SKM-1 (cell line): ENCODE data around the gene FOXF1.

Source experiments
- DNase-seq: peaks from one replicate; lab custom pipeline; 2025; ENCODE audit not compliant: unreplicated experiment; lab: John Stamatoyannopoulos, UW

The FOXF1 gene

GRCh38 chr16:86503830-86504229 lies 6.5 kb upstream of the FOXF1 start:
- no peak for DNase-seq

GRCh38 chr16:86504315-86505184 lies 5.8 kb upstream of the FOXF1 start:
- DNase-seq: no peak

GRCh38 chr16:86505185-86505898 lies 5.0 kb upstream of the FOXF1 start:
- DNase-seq: no peak

- no peak for DNase-seq
Observed at GRCh38 chr16:86505899-86506864, 4.1 kb upstream of the FOXF1 start.

- no peak for DNase-seq
Observed at GRCh38 chr16:86507173-86508027, 2.9 kb upstream of the FOXF1 start.

GRCh38 chr16:86508028-86508946 lies 2.0 kb upstream of the FOXF1 start:
- no peak for DNase-seq

GRCh38 chr16:86508947-86509758 lies 1.2 kb upstream of the FOXF1 start:
- no peak for DNase-seq

GRCh38 chr16:86509759-86510464 lies 415 bp upstream of the FOXF1 start:
- no peak for DNase-seq

- DNase-seq: no peak
Observed at GRCh38 chr16:86511317-86512161, 1.2 kb downstream of the FOXF1 start.

- no peak for DNase-seq
Observed at GRCh38 chr16:86512301-86512859, 2.1 kb downstream of the FOXF1 start.

GRCh38 chr16:86512860-86513470 lies 2.6 kb downstream of the FOXF1 start:
- no peak for DNase-seq

GRCh38 chr16:86513471-86514277 lies 3.3 kb downstream of the FOXF1 start:
- no peak for DNase-seq

- no peak for DNase-seq
Observed at GRCh38 chr16:86514481-86515376, 4.4 kb downstream of the FOXF1 start.

GRCh38 chr16:86515413-86515776 lies 5.1 kb downstream of the FOXF1 start:
- no peak for DNase-seq
